Measurements from ENCODE around the gene CEACAM19. TPM values are rescaled to one million over a fixed set of nuclear protein-coding genes. Genes with fewer than 3 reads are reported as not detected.
"Not testable (repeated sequence)": the region's sequence is repeated elsewhere in the genome, so short reads cannot be mapped to it uniquely, and the experiment has no call there.

The CEACAM19 gene
- total RNA-seq, 1 experiment from 2014 or later: 13.2 TPM

DNA sequence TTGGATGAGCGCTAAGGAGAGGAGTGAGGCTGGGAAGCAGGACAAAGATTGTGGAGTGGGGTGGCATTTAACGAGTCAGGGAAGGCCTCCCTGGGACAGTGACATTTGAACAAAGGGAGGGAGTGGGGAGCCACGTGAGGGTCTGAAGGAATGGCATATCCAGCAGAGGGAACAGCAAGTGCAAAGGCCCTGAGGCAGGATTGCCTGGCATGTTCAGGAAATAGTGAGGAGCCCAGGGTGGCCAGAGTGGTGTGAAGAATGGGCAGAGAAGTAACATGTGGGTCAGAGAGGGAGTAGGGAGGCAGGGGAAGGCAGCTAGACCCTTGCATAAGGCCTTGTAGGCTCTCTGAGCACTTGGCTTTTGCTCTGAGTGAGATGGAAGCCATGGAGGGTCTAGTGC is 42.5 kb upstream of the CEACAM19 start:
- Mint-ChIP-seq H3K27ac (ENCODE audit: low read depth, unreplicated experiment) (no peak overlapping the region), H3K9me3 (ENCODE audit: unreplicated experiment) (no peaks in the 10 kb centered on the region), H3K27me3 (ENCODE audit: insufficient read depth, unreplicated experiment) (no peaks in the 10 kb centered on the region), H3K36me3 (ENCODE audit: insufficient read depth, unreplicated experiment) (peaks cover 9% of the 10 kb centered on the region), H3K4me1 (ENCODE audit: insufficient read depth, unreplicated experiment) (peaks cover 17% of the 10 kb centered on the region), H3K4me3 (ENCODE audit: unreplicated experiment) (no peak overlapping the region)
- CTCF ChIA-PET: interaction anchor here (1.7 to 2.0 kb wide), 2 partner anchors 12 to 58 kb away, joined by 6 to 9 read pairs; no protein-coding TSS in a partner anchor
- DNase-seq (ENCODE audit: unreplicated experiment): no peak
- intact Hi-C loops (cut with micrococcal nuclease): no loop called here
- no TSS peak for BruUV-seq (replicated peaks)
- TF ChIP-seq, protein P1, sequence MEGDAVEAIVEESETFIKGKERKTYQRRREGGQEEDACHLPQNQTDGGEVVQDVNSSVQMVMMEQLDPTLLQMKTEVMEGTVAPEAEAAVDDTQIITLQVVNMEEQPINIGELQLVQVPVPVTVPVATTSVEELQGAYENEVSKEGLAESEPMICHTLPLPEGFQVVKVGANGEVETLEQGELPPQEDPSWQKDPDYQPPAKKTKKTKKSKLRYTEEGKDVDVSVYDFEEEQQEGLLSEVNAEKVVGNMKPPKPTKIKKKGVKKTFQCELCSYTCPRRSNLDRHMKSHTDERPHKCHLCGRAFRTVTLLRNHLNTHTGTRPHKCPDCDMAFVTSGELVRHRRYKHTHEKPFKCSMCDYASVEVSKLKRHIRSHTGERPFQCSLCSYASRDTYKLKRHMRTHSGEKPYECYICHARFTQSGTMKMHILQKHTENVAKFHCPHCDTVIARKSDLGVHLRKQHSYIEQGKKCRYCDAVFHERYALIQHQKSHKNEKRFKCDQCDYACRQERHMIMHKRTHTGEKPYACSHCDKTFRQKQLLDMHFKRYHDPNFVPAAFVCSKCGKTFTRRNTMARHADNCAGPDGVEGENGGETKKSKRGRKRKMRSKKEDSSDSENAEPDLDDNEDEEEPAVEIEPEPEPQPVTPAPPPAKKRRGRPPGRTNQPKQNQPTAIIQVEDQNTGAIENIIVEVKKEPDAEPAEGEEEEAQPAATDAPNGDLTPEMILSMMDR (IDR thresholded peaks at IDR 0.05; ENCODE audit: unreplicated experiment): no peak
- POLR2A ChIA-PET: interaction anchor here (0.6 kb wide), 1 partner anchor 15 kb away, joined by 3 read pairs; the partner anchor contains the start of gene PVR

GRCh38 chr19:44631611-44632010 is 39.7 kb upstream of the CEACAM19 start:
- H3K36me3 Mint-ChIP-seq (ENCODE audit: insufficient read depth, unreplicated experiment); DNase-seq (ENCODE audit: unreplicated experiment); H3K27me3 Mint-ChIP-seq (ENCODE audit: insufficient read depth, unreplicated experiment); H3K4me3 Mint-ChIP-seq (ENCODE audit: unreplicated experiment); H3K9me3 Mint-ChIP-seq (ENCODE audit: unreplicated experiment); H3K27ac Mint-ChIP-seq (ENCODE audit: low read depth, unreplicated experiment); intact Hi-C loops (cut with micrococcal nuclease); BruUV-seq (replicated peaks): not testable (repeated sequence)
- ChIA-PET CTCF (interaction anchor here (0.9 to 1.6 kb wide), 2 partner anchors 23 to 49 kb away, joined by 3 to 5 read pairs; no protein-coding TSS in a partner anchor), POLR2A (interaction anchor here (0.9 kb wide), 1 partner anchor 9 kb away, joined by 3 read pairs; no protein-coding TSS in a partner anchor)
- H3K4me1 Mint-ChIP-seq (ENCODE audit: insufficient read depth, unreplicated experiment): peaks cover 23% of the 10 kb centered on the region

GRCh38 chr19:44634058-44634457 is 37.2 kb upstream of the CEACAM19 start:
- H3K4me3 Mint-ChIP-seq (ENCODE audit: unreplicated experiment); intact Hi-C loops (cut with micrococcal nuclease); H3K36me3 Mint-ChIP-seq (ENCODE audit: insufficient read depth, unreplicated experiment); H3K27me3 Mint-ChIP-seq (ENCODE audit: insufficient read depth, unreplicated experiment); H3K27ac Mint-ChIP-seq (ENCODE audit: low read depth, unreplicated experiment); DNase-seq (ENCODE audit: unreplicated experiment); BruUV-seq (replicated peaks); H3K9me3 Mint-ChIP-seq (ENCODE audit: unreplicated experiment): not testable (repeated sequence)
- peaks cover 18% of the 10 kb centered on the region for H3K4me1 Mint-ChIP-seq (ENCODE audit: insufficient read depth, unreplicated experiment)
- ChIA-PET CTCF (interaction anchor here (1.1 to 3.4 kb wide), 3 partner anchors 46 to 90 kb away, joined by 3 to 19 read pairs (median 5); no protein-coding TSS in a partner anchor), POLR2A (interaction anchor here (1.1 to 4.1 kb wide), 3 partner anchors 8 to 16 kb away, joined by 3 to 38 read pairs (median 9); partner anchors contain the start of gene PVR)

DNA sequence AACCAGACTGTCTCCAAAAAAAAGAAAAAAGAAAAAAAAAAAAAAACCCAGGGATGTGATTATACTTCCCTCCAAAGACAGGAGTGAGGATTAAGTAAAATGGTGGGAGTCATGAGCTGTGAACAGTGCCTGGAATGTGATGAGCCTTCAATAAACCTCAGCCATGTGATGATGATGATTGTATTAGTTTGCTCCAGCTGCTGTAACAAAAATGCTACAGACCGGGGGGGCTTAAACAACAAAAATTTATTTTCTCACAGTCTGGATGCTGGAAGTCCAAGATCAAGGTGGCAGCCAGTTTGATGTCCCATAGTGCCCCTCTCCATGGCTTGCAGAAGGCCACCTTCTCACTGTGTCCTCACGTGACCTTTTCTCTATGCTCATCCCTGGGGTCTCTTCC is 36.5 kb upstream of the CEACAM19 start:
- DNase-seq (ENCODE audit: unreplicated experiment): no peak
- ChIA-PET POLR2A (interaction anchor here (1.1 to 4.1 kb wide), 6 partner anchors 8 to 48 kb away, joined by 3 to 38 read pairs (median 8); partner anchors contain the start of gene PVR), CTCF (interaction anchor here (0.6 to 3.4 kb wide), 7 partner anchors 9 to 310 kb away, joined by 3 to 19 read pairs (median 5); partner anchors contain the start of gene PVR)
- no peaks in the 10 kb centered on the region for H3K27me3 Mint-ChIP-seq (ENCODE audit: insufficient read depth, unreplicated experiment)
- H3K9me3 Mint-ChIP-seq (ENCODE audit: unreplicated experiment): no peaks in the 10 kb centered on the region
- no peak overlapping the region for H3K4me3 Mint-ChIP-seq (ENCODE audit: unreplicated experiment)
- intact Hi-C loops (cut with micrococcal nuclease): no loop called here
- peaks cover 9% of the 10 kb centered on the region for H3K36me3 Mint-ChIP-seq (ENCODE audit: insufficient read depth, unreplicated experiment)
- BruUV-seq (replicated peaks): no TSS peak
- TF ChIP-seq, protein P1 (IDR thresholded peaks at IDR 0.05; ENCODE audit: unreplicated experiment): no peak
- peak overlapping the region; percentile 68 for H3K27ac Mint-ChIP-seq (ENCODE audit: low read depth, unreplicated experiment)
- peaks cover 22% of the 10 kb centered on the region for H3K4me1 Mint-ChIP-seq (ENCODE audit: insufficient read depth, unreplicated experiment)

All from MCF 10A (cell line).